ENCODE data around the gene CXorf49B.

GRCh38 chrX:71815906-71816156 lies 52.7 kb downstream of the CXorf49B start:
- TF ChIP-seq POLR2AphosphoS5 (IDR thresholded peaks at IDR 0.05; ENCODE audit: low read length) (no peak), CTCF (IDR thresholded peaks at IDR 0.05 in 2 of 3, conservative IDR thresholded peaks at IDR 0.05 in 1 of 3; ENCODE audit: control insufficient read depth in 2 of 3, extremely low read depth in 1 of 3, insufficient read depth in 1 of 3, low read depth in 3 of 3, low read length in 3 of 3) (no peak), POLR2A (IDR thresholded peaks at IDR 0.05; ENCODE audit: low read depth, low read length) (no peak)
- TF ChIP-seq, protein P1, sequence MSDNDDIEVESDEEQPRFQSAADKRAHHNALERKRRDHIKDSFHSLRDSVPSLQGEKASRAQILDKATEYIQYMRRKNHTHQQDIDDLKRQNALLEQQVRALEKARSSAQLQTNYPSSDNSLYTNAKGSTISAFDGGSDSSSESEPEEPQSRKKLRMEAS (IDR thresholded peaks at IDR 0.05; ENCODE audit: low read depth, low read length): no peak

Measured in GM12878 (cell line).